ENCODE results near the gene KMT2B. TPM values are rescaled to one million over a fixed set of nuclear protein-coding genes. Genes with fewer than 3 reads are reported as not detected.

The KMT2B gene
- total RNA-seq, 2 experiments from 2014 or later: 62.0 to 65.8 TPM

DNA sequence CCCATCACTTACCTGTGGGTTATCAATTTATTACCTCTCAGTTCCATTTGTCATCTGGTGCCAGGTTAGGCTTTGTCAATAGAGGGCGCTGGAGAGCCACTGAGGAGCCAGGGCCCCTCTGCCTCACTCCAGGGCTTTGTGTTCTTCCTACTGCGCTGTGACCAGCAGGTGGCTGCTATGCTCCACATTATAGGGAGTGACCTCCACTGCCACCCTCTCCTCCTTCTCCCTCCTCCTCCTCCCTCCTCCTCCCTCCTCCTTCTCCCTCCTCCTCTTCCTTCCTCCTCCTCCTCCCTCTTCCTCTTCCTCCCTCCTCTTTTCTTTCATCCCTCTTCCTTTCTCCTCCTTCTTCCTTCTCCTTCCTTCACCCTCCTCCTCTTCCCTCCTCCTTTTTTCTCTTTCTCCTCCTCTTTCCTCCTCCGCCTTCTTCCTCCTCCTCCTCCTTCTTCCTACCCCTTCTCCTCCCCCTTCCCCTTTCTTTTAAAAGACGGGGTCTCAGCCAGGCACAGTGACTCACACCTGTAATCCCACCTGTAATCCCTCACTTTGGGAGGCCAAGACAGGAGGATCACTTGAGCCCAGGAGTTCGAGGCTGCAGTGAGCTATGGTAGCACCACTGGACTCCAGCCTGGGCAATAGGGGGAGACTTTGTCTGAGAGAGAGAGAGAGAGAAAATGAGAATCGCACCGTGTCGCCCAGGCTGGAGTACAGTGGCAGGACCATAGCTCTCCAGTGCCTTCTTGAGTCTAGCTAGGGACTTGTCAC lies 23.8 kb upstream of the KMT2B start:
- Mint-ChIP-seq H3K4me3 (no peak overlapping the region), H3K9me3 (no peaks in the 10 kb centered on the region), H3K4me1 (ENCODE audit: low read depth) (peaks cover 24% of the 10 kb centered on the region), H3K36me3 (ENCODE audit: low read depth) (no peaks in the 10 kb centered on the region), H3K27me3 (ENCODE audit: low read depth) (no peaks in the 10 kb centered on the region), H3K27ac (peak overlapping the region; percentile 77)
- CTCF ChIA-PET: interaction anchor here (0.6 to 6.6 kb wide), 30 partner anchors 9 to 304 kb away, joined by 3 to 120 read pairs (median 4); partner anchors contain the start of genes COX6B1, KIRREL2, LIN37 and PRODH2
- DNase-seq: peak; percentile 97
- intact Hi-C loops (cut with micrococcal nuclease): loop anchor here (1.0 to 5.0 kb wide), 6 partner anchors 22 to 237 kb away; partner anchors contain the start of gene TMEM147

- H3K9me3 Mint-ChIP-seq: no peaks in the 10 kb centered on the region
- H3K27me3 Mint-ChIP-seq (ENCODE audit: low read depth): no peaks in the 10 kb centered on the region
- peaks cover 28% of the 10 kb centered on the region for H3K4me1 Mint-ChIP-seq (ENCODE audit: low read depth)
- intact Hi-C loops (cut with micrococcal nuclease): no loop called here
- CTCF ChIA-PET: interaction anchor here (0.5 to 6.6 kb wide), 10 partner anchors 13 to 235 kb away, joined by 3 to 120 read pairs (median 4); no protein-coding TSS in a partner anchor
- H3K36me3 Mint-ChIP-seq (ENCODE audit: low read depth): no peaks in the 10 kb centered on the region
- peak overlapping the region; percentile 32 for H3K27ac Mint-ChIP-seq
- no peak for DNase-seq
- H3K4me3 Mint-ChIP-seq: no peak overlapping the region
Observed at GRCh38 chr19:35695895-35696422, 21.8 kb upstream of the KMT2B start.

DNA sequence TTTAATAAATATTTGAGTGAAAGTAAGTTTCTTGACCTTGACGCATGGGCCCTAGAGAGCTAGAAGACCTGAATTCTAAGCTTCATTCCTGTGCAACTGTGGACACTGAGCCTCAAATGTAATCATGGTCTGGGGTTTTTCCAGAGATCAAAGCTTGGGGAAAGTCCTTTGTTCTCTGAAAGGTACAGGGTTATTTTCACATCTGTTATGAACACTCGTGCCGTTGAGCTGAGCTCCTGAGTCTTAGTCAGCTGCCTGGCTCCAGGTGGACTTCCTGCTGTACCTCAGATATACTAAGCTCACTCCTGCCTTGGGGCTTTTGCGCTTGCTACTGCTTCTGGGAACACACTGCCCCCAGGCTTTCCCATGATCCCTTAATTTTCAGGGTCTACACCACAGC lies 21.0 kb upstream of the KMT2B start:
- H3K4me1 Mint-ChIP-seq (ENCODE audit: low read depth): peaks cover 28% of the 10 kb centered on the region
- intact Hi-C loops (cut with micrococcal nuclease): no loop called here
- no peaks in the 10 kb centered on the region for H3K9me3 Mint-ChIP-seq
- H3K27ac Mint-ChIP-seq: peak overlapping the region; percentile 39
- H3K4me3 Mint-ChIP-seq: no peak overlapping the region
- peak; percentile 78 for DNase-seq
- H3K36me3 Mint-ChIP-seq (ENCODE audit: low read depth): no peaks in the 10 kb centered on the region
- CTCF ChIA-PET: interaction anchor here (0.5 to 6.6 kb wide), 8 partner anchors 9 to 149 kb away, joined by 3 to 120 read pairs (median 4); no protein-coding TSS in a partner anchor
- H3K27me3 Mint-ChIP-seq (ENCODE audit: low read depth): no peaks in the 10 kb centered on the region

- peak; percentile 98 for DNase-seq
- Mint-ChIP-seq H3K4me1 (ENCODE audit: low read depth) (peaks cover 10% of the 10 kb centered on the region), H3K27me3 (ENCODE audit: low read depth) (no peaks in the 10 kb centered on the region), H3K36me3 (ENCODE audit: low read depth) (peaks cover 2% of the 10 kb centered on the region), H3K27ac (peak overlapping the region; percentile 95), H3K4me3 (peak overlapping the region; percentile 92), H3K9me3 (no peaks in the 10 kb centered on the region)
- intact Hi-C loops (cut with micrococcal nuclease): loop anchor here (1.0 to 2.0 kb wide), 3 partner anchors 11 to 42 kb away; partner anchors contain the start of genes PSENEN and U2AF1L4
- CTCF ChIA-PET: interaction anchor here (0.7 to 4.3 kb wide), 4 partner anchors 9 to 117 kb away, joined by 3 to 43 read pairs (median 4); no protein-coding TSS in a partner anchor
Observed at GRCh38 chr19:35702223-35703012, 15.4 kb upstream of the KMT2B start.

- H3K4me3 Mint-ChIP-seq: no peak overlapping the region
- CTCF ChIA-PET: interaction anchor here (1.7 to 4.3 kb wide), 3 partner anchors 10 to 116 kb away, joined by 4 to 43 read pairs (median 5); no protein-coding TSS in a partner anchor
- H3K27me3 Mint-ChIP-seq (ENCODE audit: low read depth): no peaks in the 10 kb centered on the region
- no peak overlapping the region for H3K27ac Mint-ChIP-seq
- peaks cover 2% of the 10 kb centered on the region for H3K36me3 Mint-ChIP-seq (ENCODE audit: low read depth)
- H3K9me3 Mint-ChIP-seq: no peaks in the 10 kb centered on the region
- intact Hi-C loops (cut with micrococcal nuclease): loop anchor here (2.0 kb wide), 1 partner anchor 41 kb away; the partner anchor contains the start of genes PSENEN and U2AF1L4
- DNase-seq: no peak
- peaks cover 7% of the 10 kb centered on the region for H3K4me1 Mint-ChIP-seq (ENCODE audit: low read depth)
Observed at GRCh38 chr19:35703343-35703742, 14.5 kb upstream of the KMT2B start.

DNA sequence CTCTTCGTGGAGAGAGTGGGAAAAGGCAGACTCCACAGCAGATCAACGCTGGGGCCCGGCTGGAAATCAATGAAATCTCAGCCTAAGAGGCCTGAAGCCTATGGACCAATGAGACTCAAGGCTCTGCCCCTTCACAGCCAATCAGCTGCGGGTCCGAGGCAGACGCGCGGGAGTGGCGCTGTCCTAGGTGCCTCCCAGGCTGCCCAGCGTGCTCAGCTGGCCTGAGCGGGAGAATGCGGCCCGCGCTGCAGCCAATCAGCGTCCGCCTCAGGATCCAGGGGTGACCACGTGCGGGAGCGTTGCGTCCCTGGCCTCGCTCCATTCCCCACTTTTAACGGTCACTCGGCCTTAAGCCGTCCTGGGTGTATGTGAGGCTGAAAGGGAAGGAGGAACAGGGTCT lies 13.6 kb upstream of the KMT2B start, which contains the start of gene ZBTB32:
Gene ZBTB32 (plus strand): TSS at position 341 of the 400 bp plus-strand sequence. CDS start 10,069 bp downstream, outside the sequence.
- DNase-seq: no peak
- H3K9me3 Mint-ChIP-seq: no peaks in the 10 kb centered on the region
- H3K27ac Mint-ChIP-seq: no peak within 1 kb of the TSS
- no peaks in the 10 kb centered on the region for H3K27me3 Mint-ChIP-seq (ENCODE audit: low read depth)
- H3K4me1 Mint-ChIP-seq (ENCODE audit: low read depth): peaks cover 9% of the 10 kb centered on the region
- no peak within 1 kb of the TSS for H3K4me3 Mint-ChIP-seq
- intact Hi-C loops (cut with micrococcal nuclease): no loop called here
- CTCF ChIA-PET: no interaction called here
- peaks cover 2% of the 10 kb centered on the region for H3K36me3 Mint-ChIP-seq (ENCODE audit: low read depth)

- intact Hi-C loops (cut with micrococcal nuclease): no loop called here
Observed at GRCh38 chr19:35708391-35708790, 9.4 kb upstream of the KMT2B start.

DNA sequence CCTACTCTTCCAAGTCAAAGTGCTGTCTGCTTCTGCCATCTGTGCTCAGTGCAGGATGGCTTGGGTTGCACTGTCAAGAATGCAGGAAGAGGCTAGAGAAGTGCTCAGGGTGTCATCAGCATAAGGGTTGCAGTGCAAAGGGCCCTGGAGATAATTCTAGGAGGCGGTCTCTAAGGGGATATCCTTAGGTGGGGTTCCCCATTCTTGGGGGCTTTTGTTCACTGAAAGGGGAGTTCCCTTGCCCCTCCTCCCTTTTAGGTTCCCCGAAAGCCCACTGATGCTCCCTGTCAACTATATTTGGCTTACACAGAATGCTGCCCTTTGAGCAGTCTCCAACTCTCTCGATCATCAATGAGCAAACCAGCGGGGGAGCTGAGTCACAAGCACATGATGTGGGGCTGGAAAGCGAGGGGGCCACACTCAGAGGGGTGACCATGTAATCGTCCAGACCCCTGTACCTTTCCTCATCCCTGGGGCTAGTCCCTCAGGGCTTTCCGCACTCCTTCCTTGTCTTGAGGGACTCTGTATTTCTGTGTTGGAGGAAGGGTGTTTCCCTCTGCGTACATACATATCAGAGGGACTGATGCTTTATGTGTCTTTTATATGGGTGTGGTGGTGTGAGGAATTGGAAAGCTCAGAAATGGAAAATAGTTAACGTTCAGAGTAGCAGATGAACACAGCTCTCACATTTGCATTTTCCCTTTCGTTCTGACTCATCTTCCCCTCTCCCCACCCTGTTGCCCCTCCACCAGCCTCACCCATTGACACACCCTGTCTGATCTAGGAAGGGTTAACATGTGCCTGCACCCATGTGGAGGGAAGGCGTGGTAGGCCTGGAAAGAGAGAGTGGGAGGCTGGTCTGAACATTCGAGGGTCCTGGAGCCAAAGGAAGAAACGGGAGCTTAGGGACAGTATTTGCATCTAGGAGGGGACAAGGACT lies 6.7 kb upstream of the KMT2B start:
- peaks cover 2% of the 10 kb centered on the region for H3K9me3 Mint-ChIP-seq
- H3K27ac Mint-ChIP-seq: peak overlapping the region; percentile 100
- intact Hi-C loops (cut with micrococcal nuclease): loop anchor here (1.0 to 10.0 kb wide), 6 partner anchors 189 to 1439 kb away; partner anchors contain the start of genes CAPNS1, FFAR1, NFKBID and OVOL3
- H3K4me3 Mint-ChIP-seq: peak overlapping the region; percentile 52
- H3K27me3 Mint-ChIP-seq (ENCODE audit: low read depth): no peaks in the 10 kb centered on the region
- CTCF ChIA-PET: interaction anchor here (1.0 to 6.3 kb wide), 3 partner anchors 9 to 17 kb away, joined by 5 to 120 read pairs (median 43); no protein-coding TSS in a partner anchor
- peaks cover 31% of the 10 kb centered on the region for H3K36me3 Mint-ChIP-seq (ENCODE audit: low read depth)
- H3K4me1 Mint-ChIP-seq (ENCODE audit: low read depth): peaks cover 44% of the 10 kb centered on the region
- peak; percentile 87 for DNase-seq

More at GRCh38 chr19:35708391-35708790, 9.4 kb upstream of the KMT2B start:
- Mint-ChIP-seq H3K4me1 (ENCODE audit: low read depth) (peaks cover 39% of the 10 kb centered on the region), H3K27ac (peak overlapping the region; percentile 61), H3K4me3 (no peak overlapping the region), H3K36me3 (ENCODE audit: low read depth) (peaks cover 5% of the 10 kb centered on the region), H3K27me3 (ENCODE audit: low read depth) (no peaks in the 10 kb centered on the region), H3K9me3 (peaks cover 2% of the 10 kb centered on the region)
- CTCF ChIA-PET: interaction anchor here (1.1 to 1.3 kb wide), 2 partner anchors 9 to 14 kb away, joined by 4 to 6 read pairs; no protein-coding TSS in a partner anchor
- DNase-seq: no peak

- H3K27ac Mint-ChIP-seq: peak overlapping the region; percentile 100
- CTCF ChIA-PET: interaction anchor here (0.7 to 6.3 kb wide), 6 partner anchors 11 to 164 kb away, joined by 3 to 120 read pairs (median 8); no protein-coding TSS in a partner anchor
- DNase-seq: peak; percentile 88
- peak overlapping the region; percentile 92 for H3K4me3 Mint-ChIP-seq
- H3K4me1 Mint-ChIP-seq (ENCODE audit: low read depth): peaks cover 44% of the 10 kb centered on the region
- H3K9me3 Mint-ChIP-seq: peaks cover 2% of the 10 kb centered on the region
- H3K27me3 Mint-ChIP-seq (ENCODE audit: low read depth): no peaks in the 10 kb centered on the region
- intact Hi-C loops (cut with micrococcal nuclease): loop anchor here (1.0 to 10.0 kb wide), 11 partner anchors 11 to 1441 kb away; partner anchors contain the start of genes ALKBH6, ARHGAP33, CAPNS1 and OVOL3
- H3K36me3 Mint-ChIP-seq (ENCODE audit: low read depth): peaks cover 42% of the 10 kb centered on the region
Observed at GRCh38 chr19:35712567-35713505, 5.0 kb upstream of the KMT2B start.

GRCh38 chr19:35713506-35713850 lies 4.3 kb upstream of the KMT2B start:
- peaks cover 44% of the 10 kb centered on the region for H3K4me1 Mint-ChIP-seq (ENCODE audit: low read depth)
- H3K27ac Mint-ChIP-seq: peak overlapping the region; percentile 100
- DNase-seq: no peak
- intact Hi-C loops (cut with micrococcal nuclease): loop anchor here (1.0 to 10.0 kb wide), 11 partner anchors 11 to 1441 kb away; partner anchors contain the start of genes ALKBH6, ARHGAP33, CAPNS1 and OVOL3
- no peaks in the 10 kb centered on the region for H3K27me3 Mint-ChIP-seq (ENCODE audit: low read depth)
- CTCF ChIA-PET: interaction anchor here (0.7 to 6.3 kb wide), 6 partner anchors 12 to 165 kb away, joined by 3 to 120 read pairs (median 8); no protein-coding TSS in a partner anchor
- peaks cover 2% of the 10 kb centered on the region for H3K9me3 Mint-ChIP-seq
- H3K4me3 Mint-ChIP-seq: peak overlapping the region; percentile 92
- H3K36me3 Mint-ChIP-seq (ENCODE audit: low read depth): peaks cover 42% of the 10 kb centered on the region

All from activated naive CD4-positive, alpha-beta T cell treated with anti-CD3 and anti-CD28 coated beads for 36 hours (primary cell).